Measurements from ENCODE around the gene F2. TPM values are rescaled to one million over a fixed set of nuclear protein-coding genes. Genes with fewer than 3 reads are reported as not detected.
"Not testable (repeated sequence)": the region's sequence is repeated elsewhere in the genome, so short reads cannot be mapped to it uniquely, and the experiment has no call there.

The F2 gene
- polyA plus RNA-seq (ENCODE audit: insufficient read length): not detected

DNA sequence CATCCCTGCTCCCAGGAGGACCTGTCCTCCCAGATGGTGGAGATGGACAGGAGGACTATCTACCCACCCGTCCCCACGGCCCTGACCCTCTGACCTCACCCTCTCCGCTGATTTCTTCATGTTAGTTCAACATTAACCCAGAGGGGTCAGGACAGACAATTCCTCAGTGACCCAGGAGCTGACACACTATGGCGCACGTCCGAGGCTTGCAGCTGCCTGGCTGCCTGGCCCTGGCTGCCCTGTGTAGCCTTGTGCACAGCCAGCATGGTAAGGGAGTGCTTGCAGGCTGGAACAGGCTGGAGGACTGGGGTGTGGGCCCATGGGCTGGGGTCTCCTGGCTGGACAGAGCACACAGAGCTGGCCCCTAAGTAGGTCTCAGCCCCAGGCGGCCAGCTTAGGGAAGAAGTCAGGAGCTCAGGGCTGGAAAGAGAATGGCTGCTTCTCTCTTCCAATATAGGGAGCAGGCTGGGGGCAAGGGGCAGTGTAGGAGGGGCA lies at the start of gene F2:
Gene F2, plus strand, starts transcription at position 166 of the 495 bp plus-strand sequence. Its CDS starts 23 bp downstream, at position 189.
- no peak for DNase-seq

DNA sequence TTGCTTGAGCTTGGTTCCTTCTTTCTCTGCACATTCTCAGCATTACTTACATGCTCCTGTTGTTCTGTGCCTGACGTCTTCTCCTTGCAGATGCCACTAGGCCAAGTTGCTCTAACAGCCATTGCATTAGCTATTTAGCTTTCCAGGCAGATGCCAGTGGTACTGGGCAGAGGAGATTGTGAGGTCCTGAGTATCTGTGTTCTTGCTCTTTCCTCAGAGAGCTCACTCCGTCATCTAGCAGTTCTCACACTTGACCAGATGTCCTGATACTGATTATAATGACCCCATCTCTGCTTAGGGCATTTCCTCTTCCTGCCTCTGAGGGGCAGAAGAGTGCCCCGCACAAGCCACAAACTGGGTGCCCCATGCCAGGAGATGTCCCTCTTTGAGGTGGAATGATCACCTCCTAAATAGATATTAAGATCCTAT lies 49.3 kb upstream of the F2 start:
- DNase-seq: no peak

DNA sequence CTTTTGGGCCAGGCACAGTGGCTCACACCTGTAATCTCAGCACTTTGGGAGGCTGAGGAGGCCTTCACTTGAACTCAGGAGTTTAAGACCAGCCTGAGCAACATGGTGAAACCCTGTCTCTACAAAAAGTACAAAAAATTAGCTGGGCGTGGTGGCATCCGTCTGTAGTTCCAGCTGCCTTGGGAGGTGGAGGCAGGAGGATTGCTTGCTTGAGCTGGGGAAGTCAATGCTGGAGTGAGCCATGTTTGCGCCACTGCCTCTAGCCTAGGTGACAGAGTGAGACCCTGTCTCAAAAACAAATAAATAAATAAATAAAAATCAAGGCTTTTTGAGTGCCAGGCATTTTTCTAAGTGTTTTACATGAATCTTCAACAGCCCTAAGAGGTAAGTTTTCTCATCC lies 48.5 kb upstream of the F2 start:
- not testable (repeated sequence) for DNase-seq

DNA sequence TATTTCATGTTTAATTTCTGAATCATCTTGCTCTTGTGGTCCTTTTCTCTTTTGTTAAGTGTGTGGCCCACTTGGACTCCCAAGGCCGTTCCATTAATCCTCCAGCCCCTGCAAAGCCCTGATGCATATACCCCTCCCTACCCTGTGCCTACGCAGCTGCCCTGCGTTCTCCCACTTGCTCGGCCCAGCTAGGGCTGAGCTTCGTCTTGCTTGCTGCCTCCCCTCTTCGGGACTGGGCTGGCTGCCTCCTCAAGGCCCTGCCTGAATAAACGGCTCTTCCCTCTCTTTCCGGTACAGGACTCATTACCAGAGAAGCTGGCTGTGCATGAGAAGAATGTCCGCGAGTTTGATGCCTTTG lies 47.1 kb upstream of the F2 start:
- DNase-seq: no peak

DNA sequence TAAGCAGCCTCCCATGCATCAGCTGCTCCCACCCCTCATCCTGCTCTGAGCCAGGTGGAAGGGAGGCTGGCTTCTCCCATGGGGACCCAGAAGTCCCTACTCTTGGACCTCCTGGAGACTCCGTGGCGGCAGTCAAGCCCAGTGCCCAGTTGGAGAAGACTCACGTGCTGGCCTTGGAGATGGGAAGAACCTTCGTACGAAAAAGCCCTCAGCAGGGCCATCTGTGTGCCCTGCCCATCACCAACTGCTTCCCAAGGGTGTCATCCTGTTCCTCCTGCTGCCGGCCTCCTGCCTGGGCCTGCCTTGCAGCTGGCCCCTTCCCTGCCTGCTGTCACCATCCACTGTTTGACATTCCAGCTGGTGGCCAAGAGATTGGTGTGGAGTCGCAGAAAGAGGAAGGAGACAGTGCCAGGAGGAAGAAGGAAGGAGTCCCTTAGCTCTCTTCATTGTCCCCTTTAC lies 46.6 kb upstream of the F2 start:
- DNase-seq: no peak

DNA sequence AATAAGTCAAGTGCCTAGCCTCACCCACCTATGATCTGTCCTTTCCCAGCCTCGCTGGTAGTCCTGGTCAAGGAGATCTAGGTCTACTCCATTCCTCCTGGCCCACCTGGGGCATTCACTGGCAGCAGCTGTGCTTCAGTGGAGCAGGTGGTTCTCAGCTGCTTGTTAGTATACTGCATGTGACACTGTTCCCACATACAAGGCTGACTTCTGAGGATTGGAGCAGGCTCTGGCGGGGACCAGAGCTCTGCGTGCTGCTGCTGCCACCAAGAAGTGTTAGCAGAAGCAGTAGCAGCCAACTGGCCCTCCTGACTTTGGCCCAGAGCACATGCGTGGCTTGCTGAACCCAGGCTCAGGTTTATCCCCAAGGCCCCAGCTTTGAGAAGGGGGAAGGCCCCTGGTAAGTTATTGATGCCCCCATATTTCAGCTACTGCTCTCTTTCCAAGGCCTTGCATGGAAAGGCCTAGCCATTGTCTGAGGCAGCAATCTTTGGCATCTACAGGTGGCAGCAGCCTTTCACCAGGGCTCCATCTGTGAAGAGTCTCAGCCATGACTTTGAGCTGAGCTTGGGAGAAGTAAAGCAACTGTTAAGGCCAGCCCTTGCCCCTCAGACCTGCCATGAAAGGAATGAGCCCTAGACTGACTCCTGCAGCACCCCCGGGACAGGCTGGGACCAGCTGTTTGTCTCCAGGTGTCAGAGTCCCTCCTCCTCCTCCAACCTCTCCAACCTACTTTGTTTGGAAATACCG lies 45.1 kb upstream of the F2 start:
- no peak for DNase-seq

DNA sequence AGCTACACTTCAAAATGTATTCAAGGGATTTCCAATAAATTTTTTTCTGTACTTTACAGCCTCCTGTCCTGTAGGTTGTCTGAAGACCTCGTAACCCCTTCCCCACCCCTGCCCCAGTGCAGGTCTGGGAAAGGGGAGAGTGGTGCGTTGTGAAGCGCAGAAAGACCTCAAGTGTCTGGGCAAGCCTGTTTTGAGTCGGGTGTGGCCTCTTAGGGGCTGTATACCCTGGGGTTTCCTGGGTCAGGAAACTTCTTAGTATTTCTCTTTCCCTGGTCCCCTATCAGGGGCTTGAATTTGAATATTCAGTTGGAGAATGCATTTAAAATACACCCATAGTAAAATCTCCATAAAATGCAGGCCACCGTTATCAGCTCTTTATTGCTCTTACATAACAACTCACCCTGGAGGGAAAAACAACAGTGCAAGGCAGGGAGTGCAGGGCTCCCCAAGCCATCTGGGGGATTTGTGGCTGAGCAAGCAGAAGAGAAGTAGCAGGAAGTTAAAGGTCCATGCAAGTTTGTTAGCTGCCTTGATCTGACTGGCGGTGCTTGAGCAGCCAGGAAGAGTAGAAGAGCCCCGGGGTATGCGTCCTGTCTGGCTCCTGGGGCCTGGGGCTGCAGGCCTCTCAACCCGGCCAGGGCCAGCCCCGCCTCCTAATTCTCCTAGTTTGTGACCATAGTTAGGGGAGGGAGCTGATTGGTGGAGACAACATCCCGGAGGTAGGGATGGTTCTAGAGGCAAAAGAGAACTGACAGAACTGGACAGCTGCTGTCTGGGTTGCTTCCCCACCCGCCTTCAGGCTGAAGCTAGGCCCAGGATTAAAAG lies 44.3 kb upstream of the F2 start:
- DNase-seq: peak; percentile 50

DNA sequence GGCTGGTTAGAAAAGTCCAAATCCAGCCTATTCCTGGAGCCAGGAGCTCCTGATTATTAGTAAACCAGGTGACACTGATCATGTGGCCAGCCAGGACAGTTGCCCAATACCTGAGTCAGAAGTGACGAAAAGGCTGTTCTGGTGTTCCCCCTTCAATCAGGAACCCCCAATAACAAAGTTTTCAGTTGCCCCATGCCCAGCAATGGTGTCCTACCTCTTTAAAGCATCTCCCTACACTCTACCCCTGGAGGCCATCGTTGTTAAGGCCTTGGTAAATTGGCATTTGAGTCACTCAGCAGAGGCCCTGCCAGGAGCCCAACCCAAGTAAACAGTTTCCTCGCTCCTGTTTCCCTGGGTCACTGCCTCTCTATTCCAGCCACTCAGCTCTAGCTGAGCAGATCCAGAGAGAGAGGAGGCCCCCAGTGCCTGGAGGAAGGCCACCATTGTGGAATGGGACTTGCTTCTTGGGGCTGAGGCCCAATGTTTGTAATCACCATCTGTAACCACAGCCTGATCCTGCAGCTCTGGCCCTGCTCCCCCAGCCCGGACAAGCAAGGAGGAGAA lies 43.6 kb upstream of the F2 start:
- peak; percentile 40 for DNase-seq

DNA sequence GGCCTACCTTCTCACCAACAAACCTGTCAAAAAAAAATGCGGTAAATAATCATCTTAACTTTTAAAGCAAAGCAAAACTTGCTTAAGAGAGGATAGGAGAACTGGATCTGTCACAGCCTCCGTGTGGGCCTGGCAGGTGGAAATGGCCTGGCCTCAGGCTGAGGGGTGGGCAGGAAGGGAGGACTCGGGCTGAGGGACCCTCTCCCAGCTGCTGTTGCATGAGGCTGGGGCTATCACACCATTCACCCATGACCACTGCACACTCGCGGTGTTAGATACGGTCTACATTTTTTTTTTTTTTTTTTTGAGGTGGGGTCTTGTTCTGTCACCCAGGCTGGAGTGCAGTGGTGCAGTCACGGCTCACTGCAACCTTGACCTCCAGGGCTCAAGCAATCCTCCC lies 43.1 kb upstream of the F2 start:
- no peak for DNase-seq

DNA sequence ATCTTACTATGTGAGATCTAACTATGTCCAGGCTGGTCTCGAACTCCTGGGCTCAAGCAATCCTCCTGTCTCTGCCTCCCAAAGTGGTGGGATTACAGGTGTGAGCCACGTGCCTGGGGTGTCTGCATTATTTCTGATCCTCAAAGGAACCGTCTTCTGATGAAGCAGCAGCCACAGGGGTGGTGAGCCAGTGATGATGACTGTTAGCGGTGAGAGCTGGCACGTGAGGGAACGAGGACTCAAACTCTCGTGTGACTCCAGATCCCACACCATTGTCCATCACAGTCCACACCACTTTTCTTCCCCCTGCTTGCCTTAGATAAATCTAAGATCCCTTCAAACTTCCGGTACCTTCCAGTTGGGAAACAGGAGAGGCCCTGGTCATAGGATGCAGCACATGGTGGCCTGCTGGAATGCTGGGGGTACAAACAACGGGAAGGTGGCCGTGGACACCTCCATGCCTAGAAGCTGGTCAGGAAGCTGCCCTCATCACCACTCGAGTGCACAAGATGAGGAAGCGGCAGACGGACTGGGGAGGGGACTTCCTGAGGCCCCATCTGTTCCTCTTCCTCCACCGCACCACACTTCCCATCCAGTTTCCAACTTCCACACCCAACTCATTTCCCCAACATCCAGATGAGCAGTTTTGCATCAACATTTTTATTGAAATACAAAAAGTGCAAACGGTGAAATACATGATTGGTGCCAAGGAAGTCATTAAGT lies 42.4 kb upstream of the F2 start:
- DNase-seq: no peak

DNA sequence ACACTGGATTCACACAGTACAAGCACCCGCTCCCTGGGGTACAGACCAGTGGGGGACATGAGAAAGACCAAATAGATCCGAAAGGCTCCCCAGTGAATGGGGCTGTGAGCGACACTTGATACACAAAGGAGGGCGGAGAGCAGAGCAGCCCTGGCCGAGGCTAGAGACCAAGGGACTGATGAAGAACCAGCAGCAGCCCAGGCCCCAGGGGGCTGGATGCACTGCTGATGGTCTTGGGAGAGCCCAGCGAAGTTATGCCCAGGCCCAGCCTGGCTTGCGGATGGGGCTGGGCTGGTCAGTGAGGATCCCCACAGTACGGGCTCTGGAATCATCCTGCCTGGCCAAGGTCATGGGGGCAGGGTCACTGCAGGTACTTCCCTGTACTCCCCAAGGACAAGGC lies 41.8 kb upstream of the F2 start:
- no peak for DNase-seq

DNA sequence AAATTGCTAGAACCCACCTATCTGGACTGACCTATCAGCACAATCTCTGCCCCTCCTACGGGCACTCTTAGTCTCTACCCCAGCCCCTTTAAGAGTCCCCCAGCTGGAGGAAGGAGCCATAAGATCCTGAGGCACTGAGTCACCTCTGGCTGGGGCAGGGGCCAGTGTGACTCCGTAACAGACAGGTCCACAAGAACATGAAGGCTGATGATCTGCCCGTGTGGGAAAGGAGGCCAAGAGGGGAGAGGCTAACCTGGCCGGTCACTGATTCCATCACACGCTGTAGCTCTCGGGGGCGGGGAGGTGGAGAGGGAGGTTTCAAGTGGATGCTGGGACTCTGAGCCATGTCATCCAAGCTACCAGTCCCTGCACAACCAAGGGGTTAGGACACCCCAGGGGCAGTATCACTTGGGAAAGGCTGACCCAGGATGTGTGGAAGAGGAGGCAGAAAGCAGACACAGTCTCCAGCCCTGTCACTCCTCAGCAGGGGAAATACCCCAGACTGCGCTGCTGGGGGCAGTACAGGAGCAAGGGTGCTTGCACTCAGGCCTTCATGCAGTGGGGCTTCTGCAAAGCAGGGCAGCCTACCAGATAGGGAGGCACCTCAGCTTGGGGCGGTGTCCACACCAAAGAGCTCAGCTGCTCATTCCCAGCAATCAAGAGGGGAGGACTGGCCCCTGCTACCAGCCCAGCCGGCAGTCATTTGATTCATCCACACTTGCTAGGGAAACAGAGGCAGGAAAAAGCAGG lies 40.8 kb upstream of the F2 start:
- no peak for DNase-seq

DNA sequence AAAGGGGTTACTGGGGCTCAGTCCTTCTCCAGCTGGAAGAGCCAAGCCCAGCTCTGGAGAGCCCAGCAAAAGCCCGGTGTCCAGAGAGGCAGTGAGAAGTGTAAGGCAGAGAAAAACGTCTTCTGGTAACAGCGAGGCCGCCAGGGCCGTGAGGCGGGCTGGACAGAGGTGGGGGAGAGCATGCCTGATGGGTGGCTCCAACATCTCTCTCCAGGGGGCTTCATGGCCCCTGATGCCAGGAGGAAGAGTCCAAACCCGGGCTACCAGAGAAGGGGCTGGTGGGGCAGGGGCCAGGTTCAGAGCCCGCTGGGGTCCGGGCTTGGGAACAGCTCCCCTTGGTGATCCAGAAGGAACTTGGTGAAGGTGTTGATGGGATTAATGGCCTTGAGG lies 40.3 kb upstream of the F2 start:
- DNase-seq: no peak

DNA sequence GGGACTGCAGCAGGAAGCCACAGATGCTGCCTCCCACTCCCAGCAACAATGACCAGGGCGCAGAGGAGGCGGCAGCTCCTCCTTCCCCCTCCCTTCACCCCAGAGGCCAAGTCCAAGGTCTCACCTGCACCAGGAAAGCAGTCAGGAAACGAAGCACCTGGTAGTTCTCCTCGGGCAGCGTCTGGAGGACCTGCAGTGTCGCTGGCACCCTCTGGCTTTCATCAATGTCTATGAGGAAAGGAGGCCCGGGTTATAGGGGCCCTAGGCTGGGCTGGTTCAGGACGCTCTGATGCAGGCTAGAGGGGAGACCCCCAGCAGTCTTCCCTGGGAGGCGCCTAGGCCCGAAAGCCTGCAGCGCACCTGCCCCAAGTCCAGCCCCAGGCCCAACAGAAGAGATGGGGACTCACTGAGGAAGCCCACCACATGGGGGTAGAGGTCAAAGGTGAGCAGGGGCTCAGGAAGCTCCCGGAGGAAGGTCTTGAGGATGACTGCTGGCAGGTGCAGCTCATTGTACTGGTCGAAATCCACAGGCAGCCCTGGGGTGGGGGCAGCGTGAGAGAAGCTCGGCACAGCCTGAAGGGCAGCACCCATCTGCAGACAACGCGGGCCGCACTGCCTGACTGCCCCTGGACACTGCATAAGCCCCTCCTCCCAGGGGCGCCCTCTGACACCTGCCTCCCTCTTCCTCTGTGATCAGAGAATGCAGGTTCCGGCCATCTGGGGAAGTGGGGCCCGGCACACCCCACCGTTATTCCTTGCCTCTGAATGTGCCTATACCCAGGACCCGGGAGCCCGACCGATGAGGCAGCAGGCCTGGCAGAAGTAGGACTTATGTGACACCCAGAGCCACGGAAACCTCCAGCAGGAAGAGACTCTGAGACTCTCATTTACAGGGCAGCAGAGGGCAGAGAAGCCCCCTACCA lies 39.5 kb upstream of the F2 start:
- DNase-seq: no peak

DNA sequence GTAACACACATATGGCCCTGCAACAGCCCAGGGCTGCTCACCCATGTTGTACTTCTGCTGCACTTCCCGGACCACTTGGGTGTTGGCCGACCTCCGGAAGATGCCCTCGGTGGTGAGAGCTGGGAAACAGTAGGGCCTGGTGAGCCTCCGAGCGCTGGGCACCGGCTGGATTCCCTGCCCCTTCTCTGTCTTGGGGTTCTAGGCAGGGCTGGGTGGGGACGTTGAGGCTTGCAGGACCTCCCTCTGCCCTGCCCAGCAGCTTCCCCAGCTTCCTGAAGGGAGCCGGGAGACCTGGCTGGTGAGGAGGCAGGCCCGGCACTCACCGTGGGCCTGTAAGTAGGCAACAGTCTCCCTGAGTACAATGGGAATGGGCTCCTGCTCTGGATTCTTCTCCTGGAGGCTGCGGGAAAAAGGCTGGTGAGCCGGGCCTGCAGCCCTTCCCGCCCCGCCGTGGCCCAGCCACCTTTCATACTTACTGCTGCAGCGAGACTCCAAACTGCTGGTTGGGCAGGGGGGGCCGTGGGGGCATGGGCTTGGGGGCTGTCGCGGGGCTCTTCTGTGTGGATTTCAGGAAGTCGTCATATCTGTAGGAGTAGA lies 38.8 kb upstream of the F2 start:
- no peak for DNase-seq

DNA sequence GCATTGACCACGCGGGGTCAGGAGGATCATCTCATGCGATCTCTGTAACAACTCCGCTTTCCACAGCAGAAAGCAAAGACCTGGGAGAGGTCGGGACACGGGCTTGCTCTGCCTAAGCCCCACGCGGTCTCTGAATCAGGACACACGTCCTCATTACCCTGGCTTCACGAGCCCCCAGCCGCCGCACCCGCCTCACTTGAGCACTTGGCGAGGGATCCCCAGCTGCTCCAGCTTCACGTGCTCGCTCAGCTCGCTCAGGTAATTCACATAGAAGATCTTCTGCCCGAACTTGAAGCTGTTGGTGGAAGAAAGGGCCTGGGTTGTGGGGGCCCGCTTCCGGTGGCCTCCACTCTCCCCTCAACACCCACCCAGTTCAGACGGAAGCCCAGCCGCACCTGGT lies 38.2 kb upstream of the F2 start:
- DNase-seq: no peak

DNA sequence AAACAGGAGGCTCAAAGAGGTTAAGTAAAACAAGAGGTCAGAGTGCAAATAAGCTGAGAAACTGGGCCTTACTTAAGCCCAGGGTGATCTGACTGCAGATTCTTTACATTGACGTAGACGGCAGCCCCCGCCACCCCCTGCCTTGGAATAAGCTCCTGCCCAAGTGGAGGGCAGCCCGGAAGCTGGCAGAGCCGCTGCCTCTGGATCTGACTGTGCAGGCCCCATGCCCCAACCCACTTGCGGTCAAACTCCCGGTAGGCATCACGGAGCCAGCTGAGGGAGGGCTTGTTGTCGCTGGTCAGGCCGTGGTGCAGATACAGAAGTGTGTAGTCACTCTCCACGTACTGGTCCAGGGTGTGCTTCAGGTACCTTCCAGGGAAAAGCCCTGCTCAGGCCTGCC lies 37.2 kb upstream of the F2 start:
- DNase-seq: no peak

DNA sequence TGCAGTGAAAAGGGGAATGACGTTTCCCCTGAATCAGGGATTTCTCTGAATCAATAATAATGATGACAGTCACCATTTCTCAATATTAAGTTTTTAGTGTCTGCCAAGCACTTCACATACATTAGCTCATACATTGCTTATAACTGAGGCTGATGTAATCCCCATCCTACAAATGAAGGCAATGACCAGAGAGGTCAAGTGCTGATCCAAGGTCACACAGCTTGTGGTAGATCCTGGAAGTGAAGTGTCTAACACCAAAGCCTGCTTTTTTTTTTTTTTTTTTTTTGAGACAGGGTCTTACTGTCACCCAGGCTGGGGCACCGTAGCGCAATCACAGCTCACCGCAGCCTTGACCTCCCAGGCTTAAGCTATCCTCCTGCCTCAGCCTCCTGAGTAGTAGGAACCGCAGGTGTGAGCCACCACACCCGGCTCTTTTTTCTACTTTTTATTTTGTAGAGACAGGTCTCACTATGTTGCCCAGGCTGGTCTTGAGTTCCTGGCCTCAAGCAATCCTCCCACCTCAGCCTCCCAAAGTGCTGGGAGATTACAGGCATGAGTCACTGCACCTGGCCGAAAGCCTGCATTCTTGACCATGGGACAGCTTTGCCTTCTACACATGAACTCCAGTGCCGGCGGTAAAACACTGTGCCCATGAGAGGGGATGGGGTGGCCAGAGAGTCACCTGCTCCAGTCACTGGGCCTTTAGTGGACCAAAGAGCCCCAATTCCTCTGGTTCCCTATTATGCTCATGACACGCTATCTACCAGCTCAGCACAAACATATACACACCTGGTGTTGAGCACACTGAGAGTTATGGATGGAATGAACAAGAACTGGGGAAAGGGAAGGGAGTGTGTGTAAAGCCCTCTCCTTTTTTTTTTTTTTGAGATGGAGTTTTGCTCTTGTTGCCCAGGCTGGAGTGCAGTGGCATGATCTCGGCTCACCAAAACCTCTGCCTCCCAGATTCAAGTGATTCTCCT lies 36.0 kb upstream of the F2 start:
- DNase-seq: no peak

DNA sequence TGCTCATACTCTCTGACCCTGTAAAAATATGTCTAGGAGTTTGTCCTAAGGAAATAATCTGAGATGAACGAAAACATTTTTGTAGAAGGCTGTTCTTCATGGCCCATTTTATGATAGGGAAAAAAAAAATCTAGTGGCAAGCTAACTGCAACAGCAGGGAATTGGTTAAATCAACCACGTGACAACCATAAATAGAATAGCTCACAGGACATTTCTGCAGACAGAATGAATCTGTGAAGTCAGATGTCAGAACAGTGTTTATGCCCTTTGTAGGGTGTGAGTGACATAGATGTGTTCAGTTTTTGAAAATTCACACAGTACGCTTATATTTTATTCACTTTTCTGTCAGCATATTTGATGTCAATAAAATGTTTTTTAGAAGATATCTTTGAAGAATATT lies 34.6 kb upstream of the F2 start:
- no peak for DNase-seq

All from hindlimb muscle (tissue), 1 donor.